GM12878 (cell line): ENCODE measurements around the gene CACHD1. TPM values are rescaled to one million over a fixed set of nuclear protein-coding genes. Genes with fewer than 3 reads are reported as not detected.

Experiments used
- CBX3 ChIP-seq: fragments of 200-600 bp; sonication (generic); IDR thresholded peaks from 2 replicates; pipeline ENCODE4 v1.6.1; 2016; ENCODE audit warnings: low read depth, borderline replicate concordance
- ESRRA ChIP-seq: IDR thresholded peaks from 2 replicates; pipeline ENCODE4 v1.6.1; 2012; ENCODE audit warnings: mild to moderate bottlenecking, low read length, improper control_type of control experiment
- NR2C1 ChIP-seq: fragments of 450-650 bp; IDR thresholded peaks from 2 replicates; pipeline ENCODE4 v1.6.1; 2017; ENCODE audit warnings: antibody characterized with exemption, mild to moderate bottlenecking, moderate library complexity
- SPI1 ChIP-seq: IDR thresholded peaks from 2 replicates; pipeline ENCODE4 v1.6.1; 2011; ENCODE audit warnings: low read depth, mild to moderate bottlenecking, low read length, moderate library complexity, borderline replicate concordance; ENCODE audit not compliant: insufficient read depth
- STAT3 ChIP-seq: IDR thresholded peaks from 2 replicates; pipeline ENCODE4 v1.6.1; 2011; ENCODE audit warnings: low read depth, low read length, improper control_type of control experiment
- SUPT20H ChIP-seq: IDR thresholded peaks from 2 replicates; pipeline ENCODE4 v1.6.1; 2011; ENCODE audit warnings: low read depth, mild to moderate bottlenecking, low read length, moderate library complexity, borderline replicate concordance; ENCODE audit not compliant: control insufficient read depth
- polyA plus RNA-seq, 11 experiments: library from polyadenylated mRNA; depleted of rRNA in 4 of 11; unstranded in 6 of 11; stranded (reverse) in 5 of 11; fragments of >200 nt; fragmentation: Nextera tagmentation in 4 of 11; fragmentation: Illumina TruSeq in 1 of 11; extraction: Ambion mirVana in 4 of 11; extraction: Trizol in 1 of 11; gene quantifications; 1 replicate in 1 of 11; 2 replicates in 10 of 11; pipeline versions ENCODE4 v1.2.1 to v1.2.3, GENCODE V29; 2011 to 2016; ENCODE audit warnings: inconsistent platforms in 2 of 11, missing spikeins in 2 of 11, low read depth in 1 of 11
- total RNA-seq, 4 experiments: library from RNA; depleted of rRNA in 3 of 4; stranded (reverse); fragments of >200 nt in 3 of 4; fragmentation: Illumina TruSeq in 1 of 4; extraction: Trizol in 1 of 4; gene quantifications; 2 replicates each; pipeline versions ENCODE4 v1.2.1 to v1.2.3, GENCODE V29; 2013 to 2021
- TF ChIP-seq, protein P1 (sequence below): fragments of 450-650 bp; IDR thresholded peaks from 2 replicates; pipeline ENCODE4 v1.6.1; 2018; ENCODE audit warnings: mild to moderate bottlenecking, low read depth, moderate library complexity; ENCODE audit not compliant: partially characterized antibody
- TF ChIP-seq, protein P2 (sequence below): fragments of 150-350 bp; IDR thresholded peaks from 2 replicates; pipeline ENCODE4 v1.6.1; 2014; ENCODE audit warnings: mild to moderate bottlenecking, low read depth, low read length
- TF ChIP-seq, protein P3 (sequence below): fragments of 450-650 bp; conservative IDR thresholded peaks from 2 replicates; pipeline ENCODE4 v1.6.1; 2017; ENCODE audit warnings: mild to moderate bottlenecking, moderate library complexity

CACHD1 gene
- total and polyA plus RNA-seq, 10 of the 15 experiments (the other 5 are each of a cell fraction or from before 2014, with no cell fraction given) = 0.03 TPM; not detected in 9

DNA sequence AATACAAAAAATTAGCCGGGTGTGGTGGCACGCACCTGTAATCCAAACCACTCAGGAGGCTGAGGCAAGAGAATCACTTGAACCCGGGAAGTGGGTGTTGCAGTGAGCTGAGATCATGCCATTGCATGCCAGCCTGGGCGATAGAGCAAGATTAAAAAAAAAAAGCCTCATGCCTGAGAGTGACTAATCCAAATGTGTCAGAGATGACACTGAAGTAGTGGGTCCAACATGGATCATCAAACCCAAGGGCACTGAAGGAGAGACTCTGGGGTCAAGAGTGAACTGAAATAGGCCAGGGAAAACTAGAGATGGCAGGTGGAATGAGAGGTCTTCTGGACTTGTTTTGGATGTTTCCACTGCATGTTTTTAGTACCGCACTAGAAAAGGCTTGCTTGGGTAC lies 10.2 kb upstream of the CACHD1 start (continued):
- TF ChIP-seq, protein P1, sequence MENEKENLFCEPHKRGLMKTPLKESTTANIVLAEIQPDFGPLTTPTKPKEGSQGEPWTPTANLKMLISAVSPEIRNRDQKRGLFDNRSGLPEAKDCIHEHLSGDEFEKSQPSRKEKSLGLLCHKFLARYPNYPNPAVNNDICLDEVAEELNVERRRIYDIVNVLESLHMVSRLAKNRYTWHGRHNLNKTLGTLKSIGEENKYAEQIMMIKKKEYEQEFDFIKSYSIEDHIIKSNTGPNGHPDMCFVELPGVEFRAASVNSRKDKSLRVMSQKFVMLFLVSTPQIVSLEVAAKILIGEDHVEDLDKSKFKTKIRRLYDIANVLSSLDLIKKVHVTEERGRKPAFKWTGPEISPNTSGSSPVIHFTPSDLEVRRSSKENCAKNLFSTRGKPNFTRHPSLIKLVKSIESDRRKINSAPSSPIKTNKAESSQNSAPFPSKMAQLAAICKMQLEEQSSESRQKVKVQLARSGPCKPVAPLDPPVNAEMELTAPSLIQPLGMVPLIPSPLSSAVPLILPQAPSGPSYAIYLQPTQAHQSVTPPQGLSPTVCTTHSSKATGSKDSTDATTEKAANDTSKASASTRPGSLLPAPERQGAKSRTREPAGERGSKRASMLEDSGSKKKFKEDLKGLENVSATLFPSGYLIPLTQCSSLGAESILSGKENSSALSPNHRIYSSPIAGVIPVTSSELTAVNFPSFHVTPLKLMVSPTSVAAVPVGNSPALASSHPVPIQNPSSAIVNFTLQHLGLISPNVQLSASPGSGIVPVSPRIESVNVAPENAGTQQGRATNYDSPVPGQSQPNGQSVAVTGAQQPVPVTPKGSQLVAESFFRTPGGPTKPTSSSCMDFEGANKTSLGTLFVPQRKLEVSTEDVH = no peak
- TF ChIP-seq NR2C1 (no peak), CBX3 (no peak), SPI1 (no peak), STAT3 (no peak), SUPT20H (no peak), ESRRA (no peak)
- TF ChIP-seq, protein P2, sequence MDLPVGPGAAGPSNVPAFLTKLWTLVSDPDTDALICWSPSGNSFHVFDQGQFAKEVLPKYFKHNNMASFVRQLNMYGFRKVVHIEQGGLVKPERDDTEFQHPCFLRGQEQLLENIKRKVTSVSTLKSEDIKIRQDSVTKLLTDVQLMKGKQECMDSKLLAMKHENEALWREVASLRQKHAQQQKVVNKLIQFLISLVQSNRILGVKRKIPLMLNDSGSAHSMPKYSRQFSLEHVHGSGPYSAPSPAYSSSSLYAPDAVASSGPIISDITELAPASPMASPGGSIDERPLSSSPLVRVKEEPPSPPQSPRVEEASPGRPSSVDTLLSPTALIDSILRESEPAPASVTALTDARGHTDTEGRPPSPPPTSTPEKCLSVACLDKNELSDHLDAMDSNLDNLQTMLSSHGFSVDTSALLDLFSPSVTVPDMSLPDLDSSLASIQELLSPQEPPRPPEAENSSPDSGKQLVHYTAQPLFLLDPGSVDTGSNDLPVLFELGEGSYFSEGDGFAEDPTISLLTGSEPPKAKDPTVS = no peak
- TF ChIP-seq, protein P3, sequence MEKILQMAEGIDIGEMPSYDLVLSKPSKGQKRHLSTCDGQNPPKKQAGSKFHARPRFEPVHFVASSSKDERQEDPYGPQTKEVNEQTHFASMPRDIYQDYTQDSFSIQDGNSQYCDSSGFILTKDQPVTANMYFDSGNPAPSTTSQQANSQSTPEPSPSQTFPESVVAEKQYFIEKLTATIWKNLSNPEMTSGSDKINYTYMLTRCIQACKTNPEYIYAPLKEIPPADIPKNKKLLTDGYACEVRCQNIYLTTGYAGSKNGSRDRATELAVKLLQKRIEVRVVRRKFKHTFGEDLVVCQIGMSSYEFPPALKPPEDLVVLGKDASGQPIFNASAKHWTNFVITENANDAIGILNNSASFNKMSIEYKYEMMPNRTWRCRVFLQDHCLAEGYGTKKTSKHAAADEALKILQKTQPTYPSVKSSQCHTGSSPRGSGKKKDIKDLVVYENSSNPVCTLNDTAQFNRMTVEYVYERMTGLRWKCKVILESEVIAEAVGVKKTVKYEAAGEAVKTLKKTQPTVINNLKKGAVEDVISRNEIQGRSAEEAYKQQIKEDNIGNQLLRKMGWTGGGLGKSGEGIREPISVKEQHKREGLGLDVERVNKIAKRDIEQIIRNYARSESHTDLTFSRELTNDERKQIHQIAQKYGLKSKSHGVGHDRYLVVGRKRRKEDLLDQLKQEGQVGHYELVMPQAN = no peak
- TF ChIP-seq, all 136 proteins: peak for 0
